Right atrium auricular region (tissue), 2 donors: ENCODE data around the gene CACNA1B. TPM values are rescaled to one million over a fixed set of nuclear protein-coding genes. Genes with fewer than 3 reads are reported as not detected.

Experiments
- DNase-seq: peaks from one replicate; pipeline ENCODE4 v3.0.0-alpha.2; 2019; ENCODE audit warnings: low spot score
- H3K27ac ChIP-seq, 2 donors: fragments of 200-600 bp; sonication (generic); 1 replicate in 1 of 2; 2 replicates in 1 of 2; pipeline ENCODE4 v1.5.1; 2016 to 2019
- H3K27me3 ChIP-seq, 2 donors: fragments of 200-600 bp; sonication (generic); one replicate each; pipeline versions ENCODE4 v1.5.1 to v1.6.0; 2017 to 2019
- H3K36me3 ChIP-seq: fragments of 200-600 bp; sonication (generic); one replicate; pipeline ENCODE4 v1.5.1; 2016
- H3K4me1 ChIP-seq, 2 donors: fragments of 200-600 bp; sonication (generic); one replicate each; pipeline versions ENCODE4 v1.5.1 to v1.6.0; 2017 to 2019
- H3K4me3 ChIP-seq, 2 donors: fragments of 200-600 bp; sonication (generic); 1 replicate in 1 of 2; 2 replicates in 1 of 2; pipeline ENCODE4 v1.5.1; 2017 to 2019; ENCODE audit warnings: mild to moderate bottlenecking in 1 of 2, moderate library complexity in 1 of 2
- H3K9me3 ChIP-seq, 2 donors: fragments of 200-600 bp; sonication (generic); one replicate each; pipeline ENCODE4 v1.5.1; 2019
- CTCF ChIP-seq, 2 donors: fragments of 200-600 bp; sonication (generic); IDR thresholded peaks; one replicate each; pipeline ENCODE4 v1.5.1; 2019; ENCODE audit warnings: antibody characterized with exemption in 2 of 2
- total RNA-seq, 2 donors: library from RNA; depleted of rRNA; stranded (reverse); fragments of >200 nt; gene quantifications; one replicate each; pipeline ENCODE4 v1.1.0, GENCODE V29; 2016

Gene CACNA1B
- total RNA-seq, 2 donors from 2014 or later: 0.04 to 0.41 TPM

- TF ChIP-seq CTCF (IDR thresholded peaks at IDR 0.05): no peak
- Histone ChIP-seq H3K4me1 (no peaks in the 10 kb centered on the region), H3K9me3 (no peaks in the 10 kb centered on the region), H3K36me3 (peaks cover 43% of the 10 kb centered on the region), H3K27ac (no peak overlapping the region), H3K27me3 (no peaks in the 10 kb centered on the region), H3K4me3 (no peak overlapping the region)
- no peak for DNase-seq
Measured at GRCh38 chr9:137837345-137838278, 40.0 kb upstream of the CACNA1B start.

GRCh38 chr9:137838576-137838975 lies 39.0 kb upstream of the CACNA1B start:
- Histone ChIP-seq H3K4me3 (no peak overlapping the region), H3K27me3 (no peaks in the 10 kb centered on the region), H3K9me3 (no peaks in the 10 kb centered on the region), H3K4me1 (no peaks in the 10 kb centered on the region), H3K36me3 (peaks cover 34% of the 10 kb centered on the region), H3K27ac (no peak overlapping the region)
- no peak for TF ChIP-seq CTCF (IDR thresholded peaks at IDR 0.05)
- DNase-seq: no peak

GRCh38 chr9:137843355-137843754 lies 34.2 kb upstream of the CACNA1B start:
- Histone ChIP-seq H3K4me3 (no peak overlapping the region), H3K27me3 (no peaks in the 10 kb centered on the region), H3K27ac (no peak overlapping the region), H3K9me3 (no peaks in the 10 kb centered on the region), H3K36me3 (no peaks in the 10 kb centered on the region), H3K4me1 (no peaks in the 10 kb centered on the region)
- no peak for DNase-seq
- no peak for TF ChIP-seq CTCF (IDR thresholded peaks at IDR 0.05)

GRCh38 chr9:137851516-137852267 lies 25.9 kb upstream of the CACNA1B start:
- peaks cover 11 to 38% of the 10 kb centered on the region in 2 donors for H3K9me3 ChIP-seq
- no peak for DNase-seq
- no peaks in the 10 kb centered on the region for H3K36me3 ChIP-seq
- no peaks in the 10 kb centered on the region for H3K27me3 ChIP-seq
- H3K27ac ChIP-seq: no peak overlapping the region
- H3K4me1 ChIP-seq: no peaks in the 10 kb centered on the region
- TF ChIP-seq CTCF (IDR thresholded peaks at IDR 0.05): no peak
- no peak overlapping the region for H3K4me3 ChIP-seq

- no peaks in the 10 kb centered on the region for H3K27me3 ChIP-seq
- no peak overlapping the region for H3K27ac ChIP-seq
- no peak for TF ChIP-seq CTCF (IDR thresholded peaks at IDR 0.05)
- no peaks in the 10 kb centered on the region for H3K36me3 ChIP-seq
- H3K4me1 ChIP-seq: no peaks in the 10 kb centered on the region
- DNase-seq: no peak
- peaks cover 11 to 39% of the 10 kb centered on the region in 2 donors for H3K9me3 ChIP-seq
- H3K4me3 ChIP-seq: no peak overlapping the region
Measured at GRCh38 chr9:137853392-137853995, 24.1 kb upstream of the CACNA1B start.
